SIG-M5 treated with dmso at 0.1 percent for 504 hours (cell line): ENCODE data around the gene DLG5.

ENCODE experiments used
- DNase-seq: peaks from one replicate; lab custom pipeline; 2025; ENCODE audit not compliant: unreplicated experiment; lab: John Stamatoyannopoulos, UW

Gene DLG5

GRCh38 chr10:77823811-77824542 lies 102.6 kb downstream of the DLG5 start:
- no peak for DNase-seq

- no peak for DNase-seq
Observed at GRCh38 chr10:77821551-77821950, 105.0 kb downstream of the DLG5 start.

DNA sequence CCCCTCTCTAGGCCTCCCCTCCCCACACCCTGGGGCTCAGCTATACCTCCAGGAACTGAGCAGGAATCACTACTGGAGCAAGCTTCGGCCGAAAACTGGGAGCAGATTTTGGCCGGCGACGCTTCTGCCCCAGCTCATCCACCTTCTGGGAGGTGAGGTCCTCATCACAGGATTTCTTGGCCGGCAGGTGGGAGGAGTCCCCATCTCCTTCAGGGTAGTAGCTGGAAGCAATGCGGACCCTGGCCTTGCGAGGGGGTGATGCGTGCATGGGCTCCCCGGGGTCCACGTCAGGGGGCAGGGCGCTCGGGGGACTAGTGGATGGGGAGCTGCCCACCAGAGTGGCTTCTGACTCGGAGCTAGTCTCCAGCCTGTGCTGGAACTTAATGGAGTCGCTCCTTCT lies 105.5 kb downstream of the DLG5 start:
- no peak for DNase-seq

GRCh38 chr10:77820349-77820748 lies 106.2 kb downstream of the DLG5 start:
- no peak for DNase-seq

- no peak for DNase-seq
Observed at GRCh38 chr10:77819210-77820112, 107.1 kb downstream of the DLG5 start.

DNA sequence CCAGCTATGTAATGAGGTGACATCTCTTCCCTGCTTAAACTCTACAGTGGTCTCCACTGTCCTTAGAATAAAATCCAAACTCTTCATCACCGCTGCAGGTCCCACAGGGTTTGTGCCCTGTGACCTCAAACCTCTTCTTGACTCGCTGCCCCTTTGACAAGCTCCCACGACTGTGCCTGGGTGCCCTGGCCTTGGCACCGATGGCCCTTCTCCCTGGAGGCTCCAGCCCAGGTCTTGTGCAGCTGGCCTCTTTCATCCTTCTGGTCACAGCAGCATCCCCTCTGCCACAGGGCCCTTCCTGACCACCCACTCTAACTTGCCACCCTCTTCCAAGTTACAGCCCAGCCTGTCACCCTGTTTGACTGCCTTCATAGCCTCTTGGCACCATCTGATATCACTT lies 108.2 kb downstream of the DLG5 start:
- DNase-seq, result no peak

- DNase-seq, result no peak
Observed at GRCh38 chr10:77817541-77817940, 109.0 kb downstream of the DLG5 start.

GRCh38 chr10:77816311-77816710 lies 110.2 kb downstream of the DLG5 start:
- no peak for DNase-seq

- DNase-seq, result no peak
Observed at GRCh38 chr10:77812741-77813140, 113.8 kb downstream of the DLG5 start.

DNA sequence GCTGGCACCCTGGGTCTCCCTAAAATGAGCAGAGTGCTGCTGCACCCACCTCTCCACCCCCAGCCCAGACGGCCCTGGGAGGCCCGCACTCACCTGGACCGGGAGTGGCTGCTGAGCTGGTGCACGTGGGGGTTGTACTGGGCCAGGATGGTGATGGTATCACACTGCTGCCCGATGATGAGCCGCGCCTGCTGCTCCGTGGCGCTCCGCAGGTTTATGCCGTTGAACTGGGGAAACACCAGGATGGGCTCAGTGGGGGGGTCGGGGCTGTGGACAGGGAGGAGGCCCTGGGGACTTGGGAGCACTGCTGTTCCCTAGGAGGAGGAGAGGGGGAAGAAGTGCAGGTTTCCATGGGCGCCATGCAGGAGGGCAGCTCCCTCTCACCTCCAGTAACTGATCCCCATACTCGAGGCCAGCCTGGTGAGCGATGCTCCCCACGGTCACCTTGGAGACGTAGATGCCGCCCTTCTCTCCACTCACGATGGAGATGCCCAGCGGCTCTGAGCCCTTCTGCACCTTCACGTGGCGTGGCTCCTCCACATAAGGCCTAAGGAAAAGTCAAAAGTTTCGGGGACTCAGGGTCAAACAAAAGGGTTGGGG lies 114.6 kb downstream of the DLG5 start:
- DNase-seq, result no peak

GRCh38 chr10:77810446-77811335 lies 115.9 kb downstream of the DLG5 start:
- no peak for DNase-seq

- no peak for DNase-seq
Observed at GRCh38 chr10:77809336-77809735, 117.2 kb downstream of the DLG5 start.

GRCh38 chr10:77807706-77808105 lies 118.8 kb downstream of the DLG5 start:
- no peak for DNase-seq

DNA sequence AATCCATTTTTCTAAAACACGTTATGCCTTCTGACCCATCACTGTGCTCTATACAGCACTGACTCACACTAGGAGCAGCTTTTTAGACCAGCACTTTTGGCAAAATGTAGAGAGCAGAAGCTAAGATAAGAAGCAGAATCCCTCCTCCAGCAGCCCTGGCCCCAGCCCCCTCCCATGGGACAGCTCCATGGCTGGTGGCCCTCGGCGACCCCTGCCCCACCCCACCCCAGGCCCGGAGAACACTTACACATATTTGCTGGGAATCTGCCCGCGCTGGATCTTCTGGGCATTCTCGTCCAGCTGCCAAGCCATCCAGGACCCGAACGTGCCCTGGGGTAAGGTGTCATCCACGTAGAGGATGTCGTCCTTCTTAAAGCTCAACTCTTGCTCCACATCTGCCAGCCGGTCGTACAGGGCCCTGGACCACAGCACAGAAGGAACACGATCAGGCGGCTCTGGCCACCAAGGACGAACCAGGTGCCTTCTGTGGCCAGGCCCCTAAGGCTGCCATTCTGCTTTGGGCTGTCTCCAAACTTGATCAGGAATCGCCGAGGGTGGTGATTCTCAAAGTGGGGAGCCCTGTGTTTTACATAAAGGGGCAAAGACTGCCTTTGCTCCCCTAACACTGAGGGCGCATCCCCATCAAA lies 119.9 kb downstream of the DLG5 start:
- no peak for DNase-seq

- DNase-seq, result no peak
Observed at GRCh38 chr10:77805676-77806075, 120.9 kb downstream of the DLG5 start.

GRCh38 chr10:77804371-77804770 lies 122.2 kb downstream of the DLG5 start:
- no peak for DNase-seq

DNA sequence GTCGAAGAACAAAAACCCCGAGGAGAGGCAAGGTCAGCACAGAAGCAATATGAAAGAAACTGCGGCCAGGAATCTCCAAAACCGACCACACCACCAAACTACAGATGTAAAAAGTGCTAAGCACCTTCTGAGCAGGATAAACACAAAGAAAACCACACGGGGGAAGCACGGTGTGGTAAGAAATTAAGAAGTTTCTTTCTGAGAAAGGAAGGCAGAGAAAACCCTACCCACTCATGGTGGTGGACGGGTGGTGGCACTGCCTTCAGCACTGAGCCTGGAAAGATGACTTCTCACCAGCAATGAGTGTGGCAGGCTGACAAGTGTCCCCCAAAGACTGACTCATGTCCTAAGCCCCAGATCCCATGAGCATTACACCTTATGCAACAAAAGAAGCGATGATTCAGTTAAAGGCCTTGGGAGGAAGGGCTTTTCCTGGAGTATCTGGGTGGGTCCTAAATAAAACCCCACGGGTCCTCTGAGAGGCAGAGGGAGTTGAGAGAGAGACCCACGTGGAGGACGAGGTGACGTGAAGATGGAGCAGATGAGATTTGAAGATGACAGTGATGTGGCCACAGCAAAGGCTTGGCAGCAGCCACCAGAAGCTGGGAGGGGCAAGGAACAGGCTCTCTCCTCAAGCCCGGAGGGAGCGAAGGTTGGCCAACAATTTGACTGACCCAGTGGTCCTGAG lies 124.9 kb downstream of the DLG5 start:
- no peak for DNase-seq

DNA sequence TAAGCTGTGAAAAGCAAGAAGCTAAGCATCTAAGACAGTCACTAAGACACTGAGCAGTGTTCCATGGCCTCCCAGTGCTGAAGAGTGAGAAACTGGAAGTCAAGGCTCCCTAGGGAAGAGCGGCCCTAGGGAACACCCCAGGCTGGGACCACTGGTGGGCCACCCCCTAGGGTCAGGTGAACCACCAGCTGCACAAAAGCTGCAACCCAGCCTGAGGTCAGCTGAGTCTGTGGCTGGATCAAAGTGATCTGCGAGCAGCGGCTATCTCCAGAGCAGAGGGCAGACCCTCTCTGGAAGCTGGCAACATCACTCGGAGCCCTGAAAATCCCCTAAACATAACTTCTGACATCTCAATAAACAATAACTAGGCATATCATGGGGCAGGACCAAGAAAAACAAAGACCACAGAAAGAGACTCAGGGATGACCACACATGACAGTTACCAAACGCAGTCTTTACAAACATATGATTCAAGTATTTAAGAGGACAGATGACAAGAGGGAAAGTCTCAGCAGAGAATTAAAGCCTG lies 125.8 kb downstream of the DLG5 start:
- DNase-seq, result no peak

DNA sequence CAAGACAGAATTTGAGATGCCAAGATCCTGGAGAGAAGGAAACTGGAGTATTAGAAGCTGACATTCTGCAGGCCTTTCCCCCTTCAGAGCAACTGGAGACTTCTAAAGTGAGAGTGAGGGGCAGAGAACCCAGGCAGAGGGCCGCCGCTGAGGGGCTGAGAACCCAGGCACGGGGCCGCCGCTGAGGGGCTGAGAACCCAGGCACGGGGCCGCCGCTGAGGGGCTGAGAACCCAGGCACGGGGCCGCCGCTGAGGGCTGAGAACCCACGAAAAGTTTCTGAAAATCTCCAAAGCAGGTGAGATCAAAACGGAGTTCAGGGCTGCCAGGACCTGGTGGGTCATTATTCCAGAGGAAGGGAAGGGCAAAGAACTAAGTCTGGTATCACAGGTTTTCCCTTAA lies 126.2 kb downstream of the DLG5 start:
- DNase-seq, result no peak

DNA sequence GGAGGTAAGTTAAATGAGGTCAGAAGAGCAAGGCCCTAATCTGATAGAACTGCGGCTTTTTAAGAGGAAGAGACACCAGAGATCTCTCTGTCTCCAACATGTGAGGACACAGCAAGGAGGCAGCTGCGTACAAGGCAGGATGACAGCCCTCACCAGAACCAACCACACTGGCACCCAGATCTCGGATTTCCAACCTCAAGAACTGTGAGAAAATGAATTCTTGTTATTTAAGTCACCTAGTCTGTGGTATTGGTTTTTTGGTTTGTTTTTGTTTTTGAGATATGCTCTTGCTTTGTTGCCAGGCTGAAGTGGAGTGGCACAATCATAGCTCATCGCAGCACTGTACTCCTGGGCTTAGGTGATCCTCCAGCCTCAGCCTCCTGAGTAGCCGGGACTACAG lies 127.2 kb downstream of the DLG5 start:
- no peak for DNase-seq
